Measurements from ENCODE around the gene GPR160. TPM values are rescaled to one million over a fixed set of nuclear protein-coding genes. Genes with fewer than 3 reads are reported as not detected.

The GPR160 gene
- total and polyA plus RNA-seq, 2 of the 13 experiments (the other 11 are each of a cell fraction or from before 2014, with no cell fraction given): 12.1 to 23.2 TPM

GRCh38 chr3:170003881-170004356 lies 33.9 kb upstream of the GPR160 start (continued):
- TF ChIP-seq, protein P1, sequence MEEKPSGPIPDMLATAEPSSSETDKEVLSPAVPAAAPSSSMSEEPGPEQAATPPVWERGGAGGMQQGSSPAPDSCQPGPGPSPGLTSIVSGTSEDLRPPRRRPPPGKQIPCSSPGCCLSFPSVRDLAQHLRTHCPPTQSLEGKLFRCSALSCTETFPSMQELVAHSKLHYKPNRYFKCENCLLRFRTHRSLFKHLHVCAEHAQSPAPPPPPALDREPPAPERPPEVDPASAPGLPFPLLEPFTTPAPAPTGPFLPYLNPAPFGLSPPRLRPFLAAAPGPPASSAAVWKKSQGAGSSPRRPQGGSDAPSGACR (CRISPR knock-in tag; IDR thresholded peaks at IDR 0.05): no peak
- TF ChIP-seq PHF21A (CRISPR knock-in tag; IDR thresholded peaks at IDR 0.05): peak; percentile 89
- no peak; the same call in 1 of the 2 replicates for TF ChIP-seq ZFP90 (CRISPR knock-in tag; IDR thresholded peaks at IDR 0.05; ENCODE audit: borderline replicate concordance)
- no peak for TF ChIP-seq ZNF143 (CRISPR knock-in tag; IDR thresholded peaks at IDR 0.05)
- TF ChIP-seq ZNF775 (CRISPR knock-in tag; IDR thresholded peaks at IDR 0.05; ENCODE audit: borderline replicate concordance): no peak
- TF ChIP-seq KDM2A (CRISPR knock-in tag; IDR thresholded peaks at IDR 0.05; ENCODE audit: borderline replicate concordance, low read depth): peak; percentile 41; the same call in 1 of the 2 replicates
- no peak for TF ChIP-seq ZNF160 (CRISPR knock-in tag; IDR thresholded peaks at IDR 0.05)
- TF ChIP-seq NFKBIZ (CRISPR knock-in tag; IDR thresholded peaks at IDR 0.05): no peak
- no peak for TF ChIP-seq ZNF12 (CRISPR knock-in tag; IDR thresholded peaks at IDR 0.05)
- TF ChIP-seq, protein P2, sequence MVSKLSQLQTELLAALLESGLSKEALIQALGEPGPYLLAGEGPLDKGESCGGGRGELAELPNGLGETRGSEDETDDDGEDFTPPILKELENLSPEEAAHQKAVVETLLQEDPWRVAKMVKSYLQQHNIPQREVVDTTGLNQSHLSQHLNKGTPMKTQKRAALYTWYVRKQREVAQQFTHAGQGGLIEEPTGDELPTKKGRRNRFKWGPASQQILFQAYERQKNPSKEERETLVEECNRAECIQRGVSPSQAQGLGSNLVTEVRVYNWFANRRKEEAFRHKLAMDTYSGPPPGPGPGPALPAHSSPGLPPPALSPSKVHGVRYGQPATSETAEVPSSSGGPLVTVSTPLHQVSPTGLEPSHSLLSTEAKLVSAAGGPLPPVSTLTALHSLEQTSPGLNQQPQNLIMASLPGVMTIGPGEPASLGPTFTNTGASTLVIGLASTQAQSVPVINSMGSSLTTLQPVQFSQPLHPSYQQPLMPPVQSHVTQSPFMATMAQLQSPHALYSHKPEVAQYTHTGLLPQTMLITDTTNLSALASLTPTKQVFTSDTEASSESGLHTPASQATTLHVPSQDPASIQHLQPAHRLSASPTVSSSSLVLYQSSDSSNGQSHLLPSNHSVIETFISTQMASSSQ (IDR thresholded peaks at IDR 0.05; ENCODE audit: low read depth): no peak
- TF ChIP-seq, protein P2 (CRISPR knock-in tag; IDR thresholded peaks at IDR 0.05; ENCODE audit: borderline replicate concordance): peak; percentile 73; the same call in 1 of the 2 replicates
- TF ChIP-seq TAF1 (CRISPR knock-in tag; IDR thresholded peaks at IDR 0.05): 0 out of 2 replicates have a peak, but pooled peaks have one; percentile 24
- TF ChIP-seq HOMEZ (CRISPR knock-in tag; IDR thresholded peaks at IDR 0.05; ENCODE audit: low read depth): 0 out of 2 replicates have a peak, but pooled peaks have one; percentile 30
- TF ChIP-seq TBX3 (IDR thresholded peaks at IDR 0.05; ENCODE audit: borderline replicate concordance): no peak
- TF ChIP-seq SIN3B (IDR thresholded peaks at IDR 0.05; ENCODE audit: low read length): no peak
- TF ChIP-seq DRAP1 (CRISPR knock-in tag; IDR thresholded peaks at IDR 0.05): 0 out of 2 replicates have a peak, but pooled peaks have one; percentile 27
- no peak for TF ChIP-seq ZSCAN30 (CRISPR knock-in tag; IDR thresholded peaks at IDR 0.05)
- 0 out of 2 replicates have a peak, but pooled peaks have one; percentile 54 for TF ChIP-seq ZFP1 (CRISPR knock-in tag; IDR thresholded peaks at IDR 0.05)
- TF ChIP-seq MEF2D (CRISPR knock-in tag; IDR thresholded peaks at IDR 0.05): no peak
- 0 out of 2 replicates have a peak, but pooled peaks have one; percentile 39 for TF ChIP-seq ZNF292 (CRISPR knock-in tag; IDR thresholded peaks at IDR 0.05; ENCODE audit: borderline replicate concordance, low read depth)
- no peak for TF ChIP-seq DZIP1 (CRISPR knock-in tag; IDR thresholded peaks at IDR 0.05)
- no peak for TF ChIP-seq TOPORS (CRISPR knock-in tag; IDR thresholded peaks at IDR 0.05)
